ENCODE data around the gene DCN.

DNA sequence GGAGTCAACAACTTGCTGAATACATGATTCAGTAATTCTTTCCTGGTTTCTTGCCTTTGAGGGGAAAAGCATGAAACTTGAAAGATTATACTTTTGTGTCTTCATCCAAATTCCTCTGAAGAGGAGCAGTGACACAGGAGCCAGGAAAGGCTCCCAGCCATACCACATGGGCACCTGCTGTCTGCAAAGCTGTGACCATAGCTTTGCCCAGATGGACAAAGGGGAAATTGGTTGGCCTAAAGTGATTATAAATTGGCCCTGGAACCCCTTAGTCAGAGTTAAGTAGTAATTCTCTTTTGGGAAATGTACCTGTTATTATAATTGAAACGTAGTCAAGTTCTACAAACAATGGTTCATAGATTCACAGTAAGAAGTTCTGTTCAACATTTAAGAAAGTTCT, 44.3 kb upstream of the DCN start:
- TF ChIP-seq, protein P1, sequence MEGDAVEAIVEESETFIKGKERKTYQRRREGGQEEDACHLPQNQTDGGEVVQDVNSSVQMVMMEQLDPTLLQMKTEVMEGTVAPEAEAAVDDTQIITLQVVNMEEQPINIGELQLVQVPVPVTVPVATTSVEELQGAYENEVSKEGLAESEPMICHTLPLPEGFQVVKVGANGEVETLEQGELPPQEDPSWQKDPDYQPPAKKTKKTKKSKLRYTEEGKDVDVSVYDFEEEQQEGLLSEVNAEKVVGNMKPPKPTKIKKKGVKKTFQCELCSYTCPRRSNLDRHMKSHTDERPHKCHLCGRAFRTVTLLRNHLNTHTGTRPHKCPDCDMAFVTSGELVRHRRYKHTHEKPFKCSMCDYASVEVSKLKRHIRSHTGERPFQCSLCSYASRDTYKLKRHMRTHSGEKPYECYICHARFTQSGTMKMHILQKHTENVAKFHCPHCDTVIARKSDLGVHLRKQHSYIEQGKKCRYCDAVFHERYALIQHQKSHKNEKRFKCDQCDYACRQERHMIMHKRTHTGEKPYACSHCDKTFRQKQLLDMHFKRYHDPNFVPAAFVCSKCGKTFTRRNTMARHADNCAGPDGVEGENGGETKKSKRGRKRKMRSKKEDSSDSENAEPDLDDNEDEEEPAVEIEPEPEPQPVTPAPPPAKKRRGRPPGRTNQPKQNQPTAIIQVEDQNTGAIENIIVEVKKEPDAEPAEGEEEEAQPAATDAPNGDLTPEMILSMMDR (IDR thresholded peaks at IDR 0.05; ENCODE audit: low read depth, low read length) = no peak
- no peak for TF ChIP-seq EZH2phosphoT487 (IDR thresholded peaks at IDR 0.05; ENCODE audit: low read depth)
